Smooth muscle cell (in vitro differentiated cells): ENCODE measurements around the gene ITPR2. TPM values are rescaled to one million over a fixed set of nuclear protein-coding genes. Genes with fewer than 3 reads are reported as not detected.
"Not testable (repeated sequence)": the region's sequence is repeated elsewhere in the genome, so short reads cannot be mapped to it uniquely, and the experiment has no call there.

Source experiments
- DNase-seq: peaks from one replicate; lab custom pipeline; 2025; ENCODE audit not compliant: unreplicated experiment; lab: John Stamatoyannopoulos, UW
- H2AFZ ChIP-seq: fragments of 200-600 bp; sonication (generic); 2 replicates; pipeline ENCODE4 v1.6.0; 2016; ENCODE audit warnings: antibody characterized with exemption, low read depth, mild to moderate bottlenecking
- H3F3A ChIP-seq: fragments of 200-600 bp; sonication (generic); 2 replicates; pipeline ENCODE4 v1.6.0; 2017; ENCODE audit warnings: antibody characterized with exemption, low read depth
- H3K27ac ChIP-seq: fragments of 200-600 bp; sonication (generic); 2 replicates; pipeline ENCODE4 v1.5.1; 2016; ENCODE audit warnings: low read depth, mild to moderate bottlenecking
- H3K27me3 ChIP-seq: fragments of 200-600 bp; sonication (generic); 2 replicates; pipeline ENCODE4 v1.6.1; 2016; ENCODE audit warnings: low read depth, mild to moderate bottlenecking
- H3K36me3 ChIP-seq: fragments of 200-600 bp; sonication (generic); 2 replicates; pipeline ENCODE4 v1.5.1; 2016; ENCODE audit warnings: low read depth
- H3K4me1 ChIP-seq: fragments of 200-600 bp; sonication (generic); 2 replicates; pipeline ENCODE4 v1.5.1; 2016; ENCODE audit warnings: low read depth
- H3K4me2 ChIP-seq: fragments of 200-600 bp; sonication (generic); 2 replicates; pipeline ENCODE4 v1.6.0; 2016; ENCODE audit warnings: mild to moderate bottlenecking
- H3K4me3 ChIP-seq: fragments of 200-600 bp; sonication (generic); 2 replicates; pipeline ENCODE4 v1.5.1; 2016; ENCODE audit warnings: mild to moderate bottlenecking
- H3K79me2 ChIP-seq: fragments of 200-600 bp; sonication (generic); 2 replicates; pipeline ENCODE4 v1.6.0; 2016; ENCODE audit warnings: low read depth, mild to moderate bottlenecking
- H3K9ac ChIP-seq: fragments of 200-600 bp; sonication (generic); 2 replicates; pipeline ENCODE4 v1.6.0; 2016; ENCODE audit warnings: low read depth
- H3K9me3 ChIP-seq: fragments of 200-600 bp; sonication (generic); replicated peaks from 2 replicates; pipeline ENCODE4 v1.5.1; 2016; ENCODE audit warnings: low read depth
- H4K20me1 ChIP-seq: fragments of 200-600 bp; sonication (generic); 2 replicates; pipeline ENCODE4 v1.6.0; 2016; ENCODE audit warnings: low read depth
- CTCF ChIP-seq: fragments of 200-600 bp; sonication (generic); IDR thresholded peaks from 2 replicates; pipeline ENCODE4 v1.5.1; 2017; ENCODE audit warnings: borderline replicate concordance, mild to moderate bottlenecking, antibody characterized with exemption; ENCODE audit not compliant: insufficient read depth, poor library complexity, severe bottlenecking
- WGBS: methylation state at CpG from one replicate; pipeline ENCODE4 v1.1.7; 2016; ENCODE audit warnings: low lambda C conversion rate; 5-methylcytosine and 5-hydroxymethylcytosine counted together
- polyA plus RNA-seq: library from polyadenylated mRNA; unstranded; fragments of >200 nt; fragmentation: Nextera tagmentation; extraction: Ambion mirVana; gene quantifications from 2 replicates; pipeline ENCODE4 v1.2.1, GENCODE V29; 2016
- total RNA-seq: library from RNA; depleted of rRNA; stranded (reverse); fragments of >200 nt; gene quantifications from 2 replicates; pipeline ENCODE4 v1.2.3, GENCODE V29; 2014

Gene ITPR2
- total and polyA plus RNA-seq, 2 experiments from 2014 or later = 6.8 to 17.4 TPM

- H3F3A ChIP-seq = no peaks in the 10 kb centered on the region
Measured at GRCh38 chr12:26868447-26869103, 35.6 kb upstream of the ITPR2 start.

GRCh38 chr12:26867080-26867479 is 34.1 kb upstream of the ITPR2 start:
- no peak overlapping the region for H3K4me3 ChIP-seq
- no peaks in the 10 kb centered on the region for H3F3A ChIP-seq
- no peaks in the 10 kb centered on the region for H3K27me3 ChIP-seq
- TF ChIP-seq CTCF = no peak
- H4K20me1 ChIP-seq = no peaks in the 10 kb centered on the region
- 95% methylated on average over 2 of the region's 2 CpGs for WGBS
- H3K27ac ChIP-seq = no peak overlapping the region
- no peaks in the 10 kb centered on the region for H3K4me1 ChIP-seq
- H3K9ac ChIP-seq = no peak overlapping the region
- no peak overlapping the region for H2AFZ ChIP-seq
- H3K9me3 ChIP-seq = no peaks in the 10 kb centered on the region
- no peak for DNase-seq
- H3K36me3 ChIP-seq = no peaks in the 10 kb centered on the region
- H3K79me2 ChIP-seq = no peaks in the 10 kb centered on the region
- H3K4me2 ChIP-seq = no peak overlapping the region

More at GRCh38 chr12:26868447-26869103, 35.6 kb upstream of the ITPR2 start:
- Histone ChIP-seq H3K4me2 (no peak overlapping the region), H4K20me1 (no peaks in the 10 kb centered on the region), H3K27me3 (no peaks in the 10 kb centered on the region), H3K27ac (no peak overlapping the region), H2AFZ (no peak overlapping the region), H3K9me3 (no peaks in the 10 kb centered on the region), H3K4me3 (no peak overlapping the region), H3K36me3 (no peaks in the 10 kb centered on the region), H3K9ac (no peak overlapping the region), H3K4me1 (no peaks in the 10 kb centered on the region), H3K79me2 (no peaks in the 10 kb centered on the region)
- 81% methylated on average over 3 of the region's 3 CpGs for WGBS
- no peak for TF ChIP-seq CTCF
- no peak for DNase-seq

- DNase-seq = no peak
- peak; percentile 7 for TF ChIP-seq CTCF
- H2AFZ ChIP-seq = no peak overlapping the region
Measured at GRCh38 chr12:26863515-26863914, 30.5 kb upstream of the ITPR2 start.

GRCh38 chr12:26862787-26863186 is 29.8 kb upstream of the ITPR2 start:
- not testable (repeated sequence) for H3K9ac ChIP-seq, H3K4me2 ChIP-seq, H2AFZ ChIP-seq, H3K79me2 ChIP-seq, H3K36me3 ChIP-seq, H3K4me1 ChIP-seq, H3F3A ChIP-seq, H4K20me1 ChIP-seq, H3K27ac ChIP-seq, H3K27me3 ChIP-seq, DNase-seq, H3K4me3 ChIP-seq, H3K9me3 ChIP-seq
- 94% methylated on average over 3 of the region's 3 CpGs for WGBS

More at GRCh38 chr12:26863515-26863914, 30.5 kb upstream of the ITPR2 start:
- no peak overlapping the region for H3K9ac ChIP-seq
- no peaks in the 10 kb centered on the region for H3K36me3 ChIP-seq
- no peak overlapping the region for H3K4me2 ChIP-seq
- no peak overlapping the region for H3K4me3 ChIP-seq
- no peaks in the 10 kb centered on the region for H3K79me2 ChIP-seq
- H3K27me3 ChIP-seq = no peaks in the 10 kb centered on the region
- no peaks in the 10 kb centered on the region for H4K20me1 ChIP-seq
- H3F3A ChIP-seq = no peaks in the 10 kb centered on the region
- H3K27ac ChIP-seq = no peak overlapping the region
- H3K4me1 ChIP-seq = no peaks in the 10 kb centered on the region
- 61% methylated on average over 4 of the region's 4 CpGs for WGBS
- no peaks in the 10 kb centered on the region for H3K9me3 ChIP-seq
